Erythroblast (primary cell): ENCODE data around the gene SCAI.

Experiments
- GATA1 ChIP-seq: IDR thresholded peaks from 2 replicates; pipeline ENCODE4 v1.6.1; 2011; ENCODE audit warnings: low read depth, mild to moderate bottlenecking, control low read depth, low read length, moderate library complexity
- POLR2A ChIP-seq: IDR thresholded peaks from 2 replicates; pipeline ENCODE4 v1.6.1; 2011; ENCODE audit warnings: mild to moderate bottlenecking, low read length

GRCh38 chr9:125143377-125144090 is at the start of gene SCAI:
- TF ChIP-seq POLR2A (peak; percentile 31), GATA1 (no peak)
